ENCODE measurements around the gene BABAM2. TPM values are rescaled to one million over a fixed set of nuclear protein-coding genes. Genes with fewer than 3 reads are reported as not detected.

BABAM2 gene
- total RNA-seq, 4 donors from 2014 or later, result 34.4 to 44.9 (median 38.3) TPM

DNA sequence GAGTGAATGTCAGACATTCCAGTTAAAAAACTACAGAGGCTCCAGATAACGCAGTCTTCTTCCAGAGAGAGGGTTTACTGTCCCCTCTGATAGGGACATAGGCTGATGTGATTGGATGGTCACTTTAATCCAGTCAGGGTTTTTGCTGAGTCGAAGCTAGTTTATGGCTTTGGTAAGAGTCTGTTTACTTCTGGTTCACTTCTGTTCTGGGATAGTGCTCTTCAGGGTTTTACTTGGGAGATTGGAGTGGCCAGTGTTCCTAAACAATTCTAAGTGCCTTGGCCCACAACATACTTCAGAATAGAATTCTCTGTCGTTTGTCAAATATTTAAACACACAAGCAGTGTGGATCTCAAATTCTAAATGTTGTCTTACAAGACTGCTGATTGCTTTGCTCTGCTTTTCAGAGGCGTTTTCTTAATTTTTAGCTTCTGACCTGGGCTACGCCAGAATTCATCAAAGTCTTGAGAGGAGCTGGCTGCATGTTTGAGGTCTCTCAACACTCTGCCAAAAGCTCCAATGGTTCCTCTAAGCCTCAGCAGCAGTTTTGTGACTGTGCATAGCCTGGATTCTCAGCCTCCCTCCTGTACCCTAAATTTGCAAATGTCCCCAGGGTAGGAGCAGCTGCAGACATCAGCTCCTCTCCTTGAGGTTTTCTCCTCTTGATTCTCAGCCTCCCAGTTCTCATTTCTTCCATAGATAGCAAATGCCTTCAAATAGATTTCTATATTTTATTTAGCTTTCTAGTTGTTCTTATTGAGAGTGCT lies 105.8 kb downstream of the BABAM2 start:
- no peak for TF ChIP-seq CTCF (IDR thresholded peaks at IDR 0.05; ENCODE audit: low read depth)

GRCh38 chr2:28000287-28000686 lies 109.8 kb downstream of the BABAM2 start:
- TF ChIP-seq CTCF (IDR thresholded peaks at IDR 0.05; ENCODE audit: low read depth), result no peak

DNA sequence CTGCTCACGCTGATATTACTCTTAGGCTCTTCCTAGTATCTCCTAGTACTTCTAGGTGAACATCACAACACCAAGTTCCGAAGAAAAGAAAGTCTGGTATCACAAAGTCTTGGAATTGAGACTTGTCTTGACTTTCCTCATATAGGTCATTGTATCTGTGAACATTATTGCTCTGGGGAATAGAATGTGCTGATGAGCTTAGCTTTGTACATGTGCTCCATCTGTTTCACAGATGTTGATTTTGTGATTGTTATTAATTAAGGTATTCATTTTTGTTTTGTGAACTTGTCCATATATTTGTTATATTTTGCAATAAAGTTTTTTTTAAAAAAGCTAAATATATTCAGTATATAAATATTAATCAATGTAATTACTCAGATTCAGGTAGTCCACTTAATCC lies 111.7 kb downstream of the BABAM2 start:
- TF ChIP-seq CTCF (IDR thresholded peaks at IDR 0.05; ENCODE audit: low read depth), result no peak

- TF ChIP-seq CTCF (IDR thresholded peaks at IDR 0.05; ENCODE audit: low read depth), result no peak
Measured at GRCh38 chr2:28004086-28004485, 113.6 kb downstream of the BABAM2 start.

DNA sequence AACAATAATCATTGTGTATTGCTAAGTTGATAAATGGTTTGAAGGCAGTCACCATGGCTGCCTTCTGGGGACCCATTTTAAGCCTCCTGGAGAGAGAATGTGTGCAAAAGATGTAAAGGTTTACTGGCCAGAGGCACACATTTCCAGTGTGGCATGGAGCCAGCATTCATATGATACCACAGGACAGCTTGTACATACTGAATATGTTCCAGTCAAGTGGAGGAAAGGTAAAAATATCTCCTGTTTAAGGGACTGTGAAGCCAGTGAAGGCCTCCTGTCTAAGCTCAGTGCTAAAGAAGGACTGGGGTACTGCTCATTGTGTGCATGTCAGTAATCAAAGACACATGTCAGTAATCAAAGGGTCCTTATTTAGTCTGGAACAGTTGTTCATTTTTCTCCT lies 119.2 kb downstream of the BABAM2 start:
- no peak for TF ChIP-seq CTCF (IDR thresholded peaks at IDR 0.05; ENCODE audit: low read depth)

DNA sequence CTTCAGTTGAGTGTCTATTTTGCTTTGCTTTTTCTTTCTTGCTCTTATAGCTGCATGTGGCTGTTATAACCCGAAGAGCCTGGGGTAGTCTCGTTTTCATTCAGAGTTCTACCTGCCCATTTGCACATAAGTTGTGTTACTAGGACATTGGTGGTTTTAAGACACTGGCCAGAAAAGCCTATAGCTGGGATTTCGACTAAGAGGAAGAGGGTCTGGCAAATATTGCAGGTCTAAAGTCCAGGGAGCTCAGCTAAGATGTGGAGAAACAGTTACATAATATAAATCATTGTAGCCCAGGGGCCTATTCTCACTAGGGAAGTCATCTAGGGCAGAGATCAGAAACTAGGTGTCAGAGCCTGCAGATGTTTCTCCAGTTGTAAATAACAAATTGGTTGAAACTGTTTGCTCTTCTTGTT lies 120.8 kb downstream of the BABAM2 start:
- no peak for TF ChIP-seq CTCF (IDR thresholded peaks at IDR 0.05; ENCODE audit: low read depth)

DNA sequence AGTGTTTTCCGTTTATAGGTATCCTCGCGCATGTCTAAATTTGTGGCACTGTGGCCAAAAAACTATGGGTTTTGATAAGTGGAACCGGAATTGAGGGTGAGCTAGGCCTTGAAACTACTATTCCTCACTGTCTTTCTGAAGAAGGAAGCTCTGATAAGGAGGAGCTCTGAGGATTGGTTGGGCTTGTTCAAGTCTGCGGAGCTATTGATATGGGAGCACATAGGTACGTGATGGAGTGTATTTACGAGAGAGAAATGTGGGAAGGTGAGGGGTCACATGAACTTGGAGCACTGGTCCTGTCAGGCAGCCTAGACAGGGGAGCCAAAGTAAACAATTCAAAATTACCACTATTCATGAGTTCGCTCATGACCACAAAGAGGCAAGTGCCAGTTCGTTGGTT lies 131.4 kb downstream of the BABAM2 start:
- no peak for TF ChIP-seq CTCF (IDR thresholded peaks at IDR 0.05; ENCODE audit: low read depth)
